Measurements from ENCODE around the gene FBXO10.
"Not testable (repeated sequence)": the region's sequence is repeated elsewhere in the genome, so short reads cannot be mapped to it uniquely, and the experiment has no call there.

FBXO10 gene

GRCh38 chr9:37608250-37608649 is 32.1 kb upstream of the FBXO10 start:
- H3K4me3 ChIP-seq (ENCODE audit: low read length), result no peak overlapping the region
- peaks cover 48% of the 10 kb centered on the region for H3K27me3 ChIP-seq (ENCODE audit: low read depth, low read length)
- no peaks in the 10 kb centered on the region for H3K36me3 ChIP-seq (replicated peaks; ENCODE audit: low read depth, low read length)
- no peak overlapping the region for H3K4me2 ChIP-seq (ENCODE audit: low read length)
- no peak overlapping the region for H3K9ac ChIP-seq (ENCODE audit: low read length)
- no peaks in the 10 kb centered on the region for H3K79me2 ChIP-seq (ENCODE audit: low read length)
- H3K27ac ChIP-seq (ENCODE audit: low read length), result no peak overlapping the region
- TF ChIP-seq CTCF (IDR thresholded peaks at IDR 0.05; ENCODE audit: low read depth, low read length), result no peak
- no peak for TF ChIP-seq EZH2phosphoT487 (IDR thresholded peaks at IDR 0.05; ENCODE audit: low read depth)
- no peaks in the 10 kb centered on the region for H3K4me1 ChIP-seq (ENCODE audit: low read length)
- no peak overlapping the region for H2AFZ ChIP-seq (ENCODE audit: low read depth, low read length)
- no peaks in the 10 kb centered on the region for H4K20me1 ChIP-seq (ENCODE audit: insufficient read depth, low read length)
- H3K9me3 ChIP-seq (ENCODE audit: insufficient read depth, low read length), result no peaks in the 10 kb centered on the region

- Histone ChIP-seq H3K36me3 (replicated peaks; ENCODE audit: low read depth, low read length) (no peaks in the 10 kb centered on the region), H3K27ac (ENCODE audit: low read length) (no peak overlapping the region)
Measured at GRCh38 chr9:37604296-37604695, 28.1 kb upstream of the FBXO10 start.

GRCh38 chr9:37602817-37603216 is 26.6 kb upstream of the FBXO10 start:
- Histone ChIP-seq H3K9ac (ENCODE audit: low read length) (no peak overlapping the region), H3K4me1 (ENCODE audit: low read length) (no peaks in the 10 kb centered on the region), H3K4me3 (ENCODE audit: low read length) (no peak overlapping the region), H3K9me3 (ENCODE audit: insufficient read depth, low read length) (no peaks in the 10 kb centered on the region), H3K27me3 (ENCODE audit: low read depth, low read length) (peaks cover 47% of the 10 kb centered on the region), H3K36me3 (replicated peaks; ENCODE audit: low read depth, low read length) (no peaks in the 10 kb centered on the region), H2AFZ (ENCODE audit: low read depth, low read length) (no peak overlapping the region), H3K27ac (ENCODE audit: low read length) (no peak overlapping the region), H3K4me2 (ENCODE audit: low read length) (no peak overlapping the region), H3K79me2 (ENCODE audit: low read length) (no peaks in the 10 kb centered on the region), H4K20me1 (ENCODE audit: insufficient read depth, low read length) (no peaks in the 10 kb centered on the region)
- TF ChIP-seq EZH2phosphoT487 (IDR thresholded peaks at IDR 0.05; ENCODE audit: low read depth), result no peak
- TF ChIP-seq CTCF (IDR thresholded peaks at IDR 0.05; ENCODE audit: low read depth, low read length), result no peak

More at GRCh38 chr9:37604296-37604695, 28.1 kb upstream of the FBXO10 start:
- H3K4me1 ChIP-seq (ENCODE audit: low read length), result no peaks in the 10 kb centered on the region
- H3K4me3 ChIP-seq (ENCODE audit: low read length), result no peak overlapping the region
- no peaks in the 10 kb centered on the region for H3K79me2 ChIP-seq (ENCODE audit: low read length)
- H3K9me3 ChIP-seq (ENCODE audit: insufficient read depth, low read length), result no peaks in the 10 kb centered on the region
- no peak overlapping the region for H3K9ac ChIP-seq (ENCODE audit: low read length)
- H4K20me1 ChIP-seq (ENCODE audit: insufficient read depth, low read length), result no peaks in the 10 kb centered on the region
- TF ChIP-seq EZH2phosphoT487 (IDR thresholded peaks at IDR 0.05; ENCODE audit: low read depth) (no peak), CTCF (IDR thresholded peaks at IDR 0.05; ENCODE audit: low read depth, low read length) (no peak)
- H2AFZ ChIP-seq (ENCODE audit: low read depth, low read length), result no peak overlapping the region
- H3K27me3 ChIP-seq (ENCODE audit: low read depth, low read length), result peaks cover 47% of the 10 kb centered on the region
- no peak overlapping the region for H3K4me2 ChIP-seq (ENCODE audit: low read length)

GRCh38 chr9:37602061-37602460 is 25.9 kb upstream of the FBXO10 start:
- not testable (repeated sequence) for H3K9me3 ChIP-seq (ENCODE audit: insufficient read depth, low read length); H4K20me1 ChIP-seq (ENCODE audit: insufficient read depth, low read length); H3K4me1 ChIP-seq (ENCODE audit: low read length); H3K4me2 ChIP-seq (ENCODE audit: low read length); H3K36me3 ChIP-seq (replicated peaks; ENCODE audit: low read depth, low read length); H3K79me2 ChIP-seq (ENCODE audit: low read length); H3K27ac ChIP-seq (ENCODE audit: low read length); H2AFZ ChIP-seq (ENCODE audit: low read depth, low read length); H3K4me3 ChIP-seq (ENCODE audit: low read length); H3K9ac ChIP-seq (ENCODE audit: low read length)
- H3K27me3 ChIP-seq (ENCODE audit: low read depth, low read length), result peaks cover 44% of the 10 kb centered on the region

- Histone ChIP-seq H3K79me2 (ENCODE audit: low read length) (peaks cover 12% of the 10 kb centered on the region), H3K4me2 (ENCODE audit: low read length) (no peak overlapping the region), H2AFZ (ENCODE audit: low read depth, low read length) (no peak overlapping the region)
Measured at GRCh38 chr9:37596504-37596903, 20.3 kb upstream of the FBXO10 start.

More at GRCh38 chr9:37596504-37596903, 20.3 kb upstream of the FBXO10 start:
- no peaks in the 10 kb centered on the region for H3K36me3 ChIP-seq (replicated peaks; ENCODE audit: low read depth, low read length)
- no peak overlapping the region for H3K9ac ChIP-seq (ENCODE audit: low read length)
- H4K20me1 ChIP-seq (ENCODE audit: insufficient read depth, low read length), result no peaks in the 10 kb centered on the region
- H3K4me1 ChIP-seq (ENCODE audit: low read length), result peaks cover 8% of the 10 kb centered on the region
- no peak overlapping the region for H3K27ac ChIP-seq (ENCODE audit: low read length)
- no peak overlapping the region for H3K4me3 ChIP-seq (ENCODE audit: low read length)
- peaks cover 34% of the 10 kb centered on the region for H3K27me3 ChIP-seq (ENCODE audit: low read depth, low read length)
- H3K9me3 ChIP-seq (ENCODE audit: insufficient read depth, low read length), result no peaks in the 10 kb centered on the region
- TF ChIP-seq EZH2phosphoT487 (IDR thresholded peaks at IDR 0.05; ENCODE audit: low read depth) (no peak), CTCF (IDR thresholded peaks at IDR 0.05; ENCODE audit: low read depth, low read length) (no peak)

Data from OCI-LY3 (cell line).